B cell (primary cell): ENCODE results near the gene RNASE12. TPM values are rescaled to one million over a fixed set of nuclear protein-coding genes. Genes with fewer than 3 reads are reported as not detected.

Experiments
- ATAC-seq: fragments of 200-7000 bp; cut with Tn5 transposase; one replicate; pipeline ENCODE4 v1.10.0; 2021; ENCODE audit warnings: low read depth, mild to moderate bottlenecking, moderate number of reproducible peaks, moderate library complexity
- CTCF ChIA-PET: fragments of 350-600 bp; sonication (Branson Sonifier 250); formaldehyde crosslinking; loops from one replicate; lab custom pipeline; 2021; ENCODE audit warnings: antibody characterized with exemption, inconsistent platforms; lab: Charles Lee
- POLR2A ChIA-PET: fragments of 350-600 bp; sonication (Branson Sonifier 250); formaldehyde crosslinking; loops from one replicate; lab custom pipeline; 2021; ENCODE audit warnings: antibody characterized with exemption; lab: Charles Lee
- DNase-seq: peaks from one replicate; pipeline ENCODE4 v3.0.0; 2013
- H2AFZ ChIP-seq: 2 replicates; pipeline ENCODE4 v1.6.1; 2012; ENCODE audit warnings: mild to moderate bottlenecking, low read depth, low read length; ENCODE audit not compliant: insufficient read depth, poor library complexity, severe bottlenecking
- H3K27ac ChIP-seq, 2 donors: 1 replicate in 1 of 2; 2 replicates in 1 of 2; pipeline ENCODE4 v1.5.1; 2012 to 2013; ENCODE audit warnings: low read length in 2 of 2, mild to moderate bottlenecking in 2 of 2, moderate library complexity in 1 of 2
- H3K27me3 ChIP-seq, 4 experiments: fragments of 200-600 bp in 1 of 4; sonication (generic) in 1 of 4; replicated peaks in 1 of 4; 1 replicate in 2 of 4; 2 replicates in 2 of 4; pipeline versions ENCODE4 v1.6.1 to v1.7.0; 2013 to 2016; ENCODE audit warnings: low read length in 3 of 4, mild to moderate bottlenecking in 2 of 4, mixed read lengths in 1 of 4, moderate library complexity in 1 of 4; ENCODE audit not compliant: insufficient read depth in 4 of 4, control insufficient read depth in 3 of 4; ENCODE audit errors: control extremely low read depth in 1 of 4
- H3K36me3 ChIP-seq, 2 experiments: replicated peaks in 1 of 2; 1 replicate in 1 of 2; 2 replicates in 1 of 2; pipeline versions ENCODE4 v1.6.1 to v1.7.1; 2013; ENCODE audit warnings: low read length in 1 of 2; ENCODE audit not compliant: insufficient read depth in 2 of 2, control insufficient read depth in 1 of 2; ENCODE audit errors: control extremely low read depth in 1 of 2, extremely low read depth in 1 of 2
- H3K4me1 ChIP-seq, 2 donors: fragments of 200-600 bp in 1 of 2; sonication (generic) in 1 of 2; 1 replicate in 1 of 2; 2 replicates in 1 of 2; pipeline versions ENCODE4 v1.5.1 to v1.6.1; 2013 to 2017; ENCODE audit warnings: low read length in 2 of 2; ENCODE audit not compliant: control insufficient read depth in 2 of 2, insufficient read depth in 2 of 2
- H3K4me2 ChIP-seq: replicated peaks from 2 replicates; pipeline ENCODE3; 2012; ENCODE audit warnings: mild to moderate bottlenecking, low read depth, low read length; ENCODE audit not compliant: poor library complexity, severe bottlenecking
- H3K4me3 ChIP-seq, 5 experiments: fragments of 200-600 bp in 1 of 5; sonication (generic) in 1 of 5; 1 replicate in 3 of 5; 2 replicates in 2 of 5; pipeline versions ENCODE4 v1.5.1 to v1.7.0; 2011 to 2016; ENCODE audit warnings: low read length in 4 of 5, mild to moderate bottlenecking in 4 of 5, low read depth in 2 of 5, control low read depth in 1 of 5, moderate library complexity in 1 of 5; ENCODE audit not compliant: insufficient read depth in 1 of 5; ENCODE audit errors: control extremely low read depth in 1 of 5, extremely low read depth in 1 of 5
- H3K79me2 ChIP-seq: fragments of 200-600 bp; sonication (generic); one replicate; pipeline ENCODE4 v1.6.0; 2016; ENCODE audit warnings: low read length; ENCODE audit not compliant: control insufficient read depth, insufficient read depth
- H3K9ac ChIP-seq: fragments of 200-600 bp; sonication (generic); 2 replicates; pipeline ENCODE4 v1.6.1; 2017; ENCODE audit warnings: mild to moderate bottlenecking, low read length, moderate library complexity
- H3K9me3 ChIP-seq, 3 donors: one replicate each; pipeline versions ENCODE4 v1.6.1 to v1.7.1; 2013; ENCODE audit warnings: low read length in 2 of 3; ENCODE audit not compliant: control insufficient read depth in 2 of 3, insufficient read depth in 1 of 3; ENCODE audit errors: control extremely low read depth in 1 of 3
- H4K20me1 ChIP-seq: 2 replicates; pipeline ENCODE4 v1.6.0; 2012; ENCODE audit warnings: mild to moderate bottlenecking, low read length; ENCODE audit not compliant: insufficient read depth, control insufficient read depth, poor library complexity, severe bottlenecking
- H3K27ac Mint-ChIP-seq: one replicate; pipeline ENCODE4 v1.8.0; 2021; ENCODE audit warnings: mixed read lengths
- H3K27me3 Mint-ChIP-seq: one replicate; pipeline ENCODE4 v1.8.0; 2021; ENCODE audit warnings: mixed read lengths
- H3K4me1 Mint-ChIP-seq: one replicate; pipeline ENCODE4 v1.8.0; 2021; ENCODE audit warnings: mixed read lengths
- H3K4me3 Mint-ChIP-seq: one replicate; pipeline ENCODE4 v1.8.0; 2021; ENCODE audit warnings: mixed read lengths
- H3K9me3 Mint-ChIP-seq: one replicate; pipeline ENCODE4 v1.8.0; 2022; ENCODE audit warnings: mixed read lengths; ENCODE audit not compliant: insufficient read depth
- EZH2 ChIP-seq: IDR thresholded peaks from 2 replicates; pipeline ENCODE4 v1.6.1; 2012; ENCODE audit warnings: borderline replicate concordance, low read depth, mild to moderate bottlenecking, moderate library complexity, low read length; ENCODE audit not compliant: insufficient read depth, poor library complexity, severe bottlenecking
- WGBS: methylation state at CpG from one replicate; pipeline ENCODE4 v1.1.5; 2013; ENCODE audit warnings: missing lambda C conversion rate; ENCODE audit not compliant: insufficient coverage; 5-methylcytosine and 5-hydroxymethylcytosine counted together
- intact Hi-C: fragments of 100-400 bp; cut with micrococcal nuclease; formaldehyde crosslinking; loops from one replicate; pipeline ENCODE4 v1.10.0; 2022
- polyA plus RNA-seq: library from polyadenylated mRNA; depleted of rRNA; stranded (reverse); fragments of >200 nt; gene quantifications from 2 replicates; pipeline ENCODE4 v1.2.3, GENCODE V29; 2012
- total RNA-seq, 2 donors: library from RNA; stranded (reverse); fragments of 120-200 nt in 1 of 2; gene quantifications; 1 replicate in 1 of 2; 2 replicates in 1 of 2; pipeline versions ENCODE4 v1.2.3 to v1.2.4, GENCODE V29; 2013 to 2022
- TF ChIP-seq, protein P1 (sequence below): fragments of 200-600 bp; IDR thresholded peaks from one replicate; pipeline ENCODE4 v1.8.0; 2022; ENCODE audit warnings: antibody characterized with exemption, mild to moderate bottlenecking

Gene RNASE12
- total and polyA plus RNA-seq, 2 donors (not counting 1 experiment from before 2014, with no cell fraction given): not detected

DNA sequence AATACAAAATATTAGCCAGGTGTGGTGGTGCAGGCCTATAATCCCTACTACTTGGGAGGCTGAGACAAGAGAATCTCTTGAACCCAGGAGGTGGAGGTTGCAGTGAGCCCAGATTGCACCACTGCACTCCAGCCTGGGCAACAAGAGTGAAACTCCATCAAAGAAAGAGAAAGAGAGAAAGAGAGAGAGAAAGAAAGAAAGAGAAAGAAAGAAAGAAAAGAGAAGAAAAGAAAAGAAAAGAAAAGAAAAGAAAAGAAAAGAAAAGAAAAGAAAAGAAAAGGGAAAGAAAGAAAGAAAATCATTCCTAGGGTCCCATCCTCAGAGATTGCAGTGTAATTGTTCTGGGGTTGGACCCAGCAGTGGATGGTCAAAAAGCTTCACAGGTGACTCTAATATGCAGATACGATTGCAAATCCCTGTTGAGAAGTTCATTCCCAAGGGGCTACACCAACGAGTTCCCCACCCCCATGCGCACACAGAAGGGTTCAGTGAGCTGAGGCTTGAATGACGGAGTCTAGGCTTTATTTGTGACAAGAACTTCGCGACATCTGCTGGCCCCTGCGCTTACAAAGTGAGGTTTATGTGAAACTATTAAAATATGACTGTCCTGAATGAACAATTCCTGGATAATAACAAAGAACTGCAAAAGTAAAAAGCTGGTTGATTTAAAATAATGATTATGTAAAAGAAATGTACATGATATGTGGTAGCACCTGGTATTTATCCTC lies 17.4 kb upstream of the RNASE12 start:
- Histone ChIP-seq H3K36me3 (no peaks in the 10 kb centered on the region), H3K27me3 (no peaks in the 10 kb centered on the region), H4K20me1 (no peaks in the 10 kb centered on the region), H2AFZ (no peak overlapping the region), H3K4me2 (peak overlapping the region; percentile 94), H3K9me3 (no peaks in the 10 kb centered on the region), H3K27ac (no peak overlapping the region), H3K9ac (no peak overlapping the region), H3K4me3 (no peak overlapping the region), H3K79me2 (no peaks in the 10 kb centered on the region), H3K4me1 (peaks cover 28 to 39% of the 10 kb centered on the region in 2 donors)
- CTCF ChIA-PET: interaction anchor here (0.8 to 8.9 kb wide), 15 partner anchors 11 to 279 kb away, joined by 3 to 215 read pairs (median 5); partner anchors contain the start of genes CCNB1IP1, PARP2 and TEP1
- Mint-ChIP-seq H3K27me3 (no peaks in the 10 kb centered on the region), H3K4me1 (peaks cover 2% of the 10 kb centered on the region), H3K27ac (no peak overlapping the region), H3K4me3 (no peak overlapping the region), H3K9me3 (no peaks in the 10 kb centered on the region)
- intact Hi-C loops: loop anchor here (1.0 kb wide), 5 partner anchors 77 to 281 kb away; partner anchors contain the start of genes PARP2 and TEP1
- 40% methylated on average over 1 of the region's 7 CpGs for WGBS
- DNase-seq (peak; percentile 53), ATAC-seq (no peak)
- POLR2A ChIA-PET: no interaction called here
- TF ChIP-seq, protein P1, sequence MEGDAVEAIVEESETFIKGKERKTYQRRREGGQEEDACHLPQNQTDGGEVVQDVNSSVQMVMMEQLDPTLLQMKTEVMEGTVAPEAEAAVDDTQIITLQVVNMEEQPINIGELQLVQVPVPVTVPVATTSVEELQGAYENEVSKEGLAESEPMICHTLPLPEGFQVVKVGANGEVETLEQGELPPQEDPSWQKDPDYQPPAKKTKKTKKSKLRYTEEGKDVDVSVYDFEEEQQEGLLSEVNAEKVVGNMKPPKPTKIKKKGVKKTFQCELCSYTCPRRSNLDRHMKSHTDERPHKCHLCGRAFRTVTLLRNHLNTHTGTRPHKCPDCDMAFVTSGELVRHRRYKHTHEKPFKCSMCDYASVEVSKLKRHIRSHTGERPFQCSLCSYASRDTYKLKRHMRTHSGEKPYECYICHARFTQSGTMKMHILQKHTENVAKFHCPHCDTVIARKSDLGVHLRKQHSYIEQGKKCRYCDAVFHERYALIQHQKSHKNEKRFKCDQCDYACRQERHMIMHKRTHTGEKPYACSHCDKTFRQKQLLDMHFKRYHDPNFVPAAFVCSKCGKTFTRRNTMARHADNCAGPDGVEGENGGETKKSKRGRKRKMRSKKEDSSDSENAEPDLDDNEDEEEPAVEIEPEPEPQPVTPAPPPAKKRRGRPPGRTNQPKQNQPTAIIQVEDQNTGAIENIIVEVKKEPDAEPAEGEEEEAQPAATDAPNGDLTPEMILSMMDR: no peak
- no peak for TF ChIP-seq EZH2

DNA sequence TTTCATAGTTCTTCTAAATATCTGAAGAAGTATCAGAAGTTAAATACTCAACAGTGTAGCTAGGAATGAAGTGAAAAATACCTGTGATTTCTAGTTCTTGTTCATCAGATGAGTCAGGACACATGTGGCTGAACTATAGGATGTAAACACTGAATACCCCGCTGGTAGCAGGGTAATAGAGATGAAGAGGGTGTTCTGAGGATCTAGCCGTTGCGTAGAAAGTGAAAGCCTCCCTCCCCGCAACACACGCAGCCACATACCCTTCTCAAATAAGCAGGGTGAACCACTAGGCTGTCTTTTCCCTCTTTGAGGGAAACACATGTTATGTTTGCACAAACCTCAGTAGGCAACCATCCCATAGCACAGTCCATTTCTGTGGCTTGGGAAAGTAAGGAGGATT lies 16.4 kb upstream of the RNASE12 start:
- ChIA-PET CTCF (interaction anchor here (0.8 to 8.9 kb wide), 11 partner anchors 9 to 302 kb away, joined by 3 to 215 read pairs (median 11); partner anchors contain the start of genes ANG, CCNB1IP1, PARP2 and TEP1), POLR2A (no interaction called here)
- no peaks in the 10 kb centered on the region for H3K27me3 Mint-ChIP-seq
- peak overlapping the region; percentile 1 for H2AFZ ChIP-seq
- H3K9ac ChIP-seq: no peak overlapping the region
- H3K4me3 ChIP-seq: no peak overlapping the region
- H3K27me3 ChIP-seq: no peaks in the 10 kb centered on the region
- H3K4me1 ChIP-seq: peaks cover 21 to 31% of the 10 kb centered on the region in 2 donors
- intact Hi-C loops: no loop called here
- H3K79me2 ChIP-seq: no peaks in the 10 kb centered on the region
- H3K9me3 Mint-ChIP-seq: no peaks in the 10 kb centered on the region
- WGBS: 40% methylated on average over 4 of the region's 5 CpGs
- no peaks in the 10 kb centered on the region for H4K20me1 ChIP-seq
- no peak overlapping the region for H3K4me3 Mint-ChIP-seq
- H3K9me3 ChIP-seq: no peaks in the 10 kb centered on the region
- H3K27ac ChIP-seq: no peak overlapping the region
- H3K4me2 ChIP-seq: no peak overlapping the region
- no peak for DNase-seq
- no peaks in the 10 kb centered on the region for H3K36me3 ChIP-seq
- TF ChIP-seq, protein P1: no peak
- TF ChIP-seq EZH2: no peak
- no peak for ATAC-seq
- H3K27ac Mint-ChIP-seq: no peak overlapping the region
- peaks cover 2% of the 10 kb centered on the region for H3K4me1 Mint-ChIP-seq
